AG04450 (cell line): Measurements from ENCODE around the gene SPINK7. TPM values are rescaled to one million over a fixed set of nuclear protein-coding genes. Genes with fewer than 3 reads are reported as not detected.
A peak's percentile ranks its signal among the peaks of the same experiment; 100 is the strongest.

Experiments used
- CTCF ChIA-PET: fragments of 300-600, 350-600 bp; formaldehyde crosslinking; extraction: SDS; loops from one replicate; lab custom pipeline; 2022; ENCODE audit warnings: antibody characterized with exemption, inconsistent platforms; lab: Charles Lee
- POLR2A ChIA-PET: fragments of 350-600 bp; formaldehyde crosslinking; extraction: SDS; loops from one replicate; lab custom pipeline; 2021; ENCODE audit warnings: antibody characterized with exemption, inconsistent platforms; lab: Yijun Ruan, JAX
- DNase-seq: peaks from one replicate; pipeline ENCODE4 v3.0.0-alpha.2; 2011; ENCODE audit warnings: low read depth, low spot score
- H3K27ac ChIP-seq: one replicate; pipeline ENCODE4 v1.5.1; 2012; ENCODE audit warnings: low read depth, low read length, control low read depth
- H3K27me3 ChIP-seq: one replicate; pipeline ENCODE4 v1.6.0; 2012; ENCODE audit warnings: low read length; ENCODE audit not compliant: control insufficient read depth, insufficient read depth
- H3K4me3 ChIP-seq: 2 replicates; pipeline ENCODE4 v1.5.1; 2011; ENCODE audit warnings: mild to moderate bottlenecking, low read depth, low read length, control low read depth
- H3K9me3 ChIP-seq: 2 replicates; pipeline ENCODE4 v1.5.1; 2012; ENCODE audit warnings: low read length; ENCODE audit not compliant: control insufficient read depth, insufficient read depth
- CTCF ChIP-seq: IDR thresholded peaks from 2 replicates; pipeline ENCODE4 v1.5.1; 2011; ENCODE audit warnings: low read depth, low read length, control low read depth, inconsistent platforms
- polyA plus RNA-seq: library from polyadenylated mRNA; depleted of rRNA; stranded (reverse); fragments of >200 nt; gene quantifications from 2 replicates; pipeline ENCODE4 v1.2.3, GENCODE V29; 2011

Gene SPINK7
- polyA plus RNA-seq, 1 experiment = not detected

- Histone ChIP-seq H3K4me3 (no peak overlapping the region), H3K27me3 (peaks cover 2% of the 10 kb centered on the region), H3K27ac (no peak overlapping the region), H3K9me3 (no peaks in the 10 kb centered on the region)
- TF ChIP-seq CTCF = peak; percentile 53
- ChIA-PET POLR2A (no interaction called here), CTCF (interaction anchor here (0.6 to 3.5 kb wide), 10 partner anchors 8 to 1846 kb away, joined by 3 to 34 read pairs (median 3); no protein-coding TSS in a partner anchor)
- no peak for DNase-seq
Observed at GRCh38 chr5:148290271-148291195, 21.7 kb upstream of the SPINK7 start.

GRCh38 chr5:148297731-148298130 is 14.5 kb upstream of the SPINK7 start:
- CTCF ChIA-PET = interaction anchor here (0.7 kb wide), 1 partner anchor 433 kb away, joined by 3 read pairs; no protein-coding TSS in a partner anchor

GRCh38 chr5:148306446-148306845 is 5.8 kb upstream of the SPINK7 start:
- H3K27ac ChIP-seq = no peak overlapping the region
- no peak for DNase-seq
- H3K4me3 ChIP-seq = no peak overlapping the region
- H3K27me3 ChIP-seq = no peaks in the 10 kb centered on the region
- POLR2A ChIA-PET = no interaction called here
- CTCF ChIA-PET = interaction anchor here (0.9 kb wide), 1 partner anchor 424 kb away, joined by 3 read pairs; no protein-coding TSS in a partner anchor
- H3K9me3 ChIP-seq = no peaks in the 10 kb centered on the region
- no peak for TF ChIP-seq CTCF

More at GRCh38 chr5:148297731-148298130, 14.5 kb upstream of the SPINK7 start:
- Histone ChIP-seq H3K4me3 (no peak overlapping the region), H3K27me3 (no peaks in the 10 kb centered on the region), H3K27ac (no peak overlapping the region), H3K9me3 (no peaks in the 10 kb centered on the region)
- POLR2A ChIA-PET = no interaction called here
- TF ChIP-seq CTCF = no peak
- DNase-seq = no peak

- CTCF ChIA-PET = no interaction called here
- H3K4me3 ChIP-seq = no peak overlapping the region
- TF ChIP-seq CTCF = no peak
- no peak overlapping the region for H3K27ac ChIP-seq
- no peaks in the 10 kb centered on the region for H3K9me3 ChIP-seq
- H3K27me3 ChIP-seq = no peaks in the 10 kb centered on the region
- no peak for DNase-seq
- POLR2A ChIA-PET = no interaction called here
Observed at GRCh38 chr5:148309019-148309418, 3.2 kb upstream of the SPINK7 start.

GRCh38 chr5:148309746-148310145 is 2.5 kb upstream of the SPINK7 start:
- H3K27me3 ChIP-seq = no peaks in the 10 kb centered on the region
- no peak overlapping the region for H3K4me3 ChIP-seq
- POLR2A ChIA-PET = no interaction called here
- TF ChIP-seq CTCF = no peak
- H3K27ac ChIP-seq = no peak overlapping the region
- no peak for DNase-seq
- no peaks in the 10 kb centered on the region for H3K9me3 ChIP-seq
- CTCF ChIA-PET = no interaction called here
